Glutamatergic neuron (in vitro differentiated cells): ENCODE measurements around the gene CD93. TPM values are rescaled to one million over a fixed set of nuclear protein-coding genes. Genes with fewer than 3 reads are reported as not detected.

ENCODE experiments used
- DNase-seq: peaks from one replicate; pipeline ENCODE4 v3.0.0; 2022
- H3K27ac Mint-ChIP-seq: one replicate; pipeline ENCODE4 v1.8.0; 2020; ENCODE audit warnings: mild to moderate bottlenecking, mixed read lengths, inconsistent platforms; ENCODE audit not compliant: unreplicated experiment
- H3K27me3 Mint-ChIP-seq: one replicate; pipeline ENCODE4 v1.8.0; 2020; ENCODE audit warnings: mild to moderate bottlenecking, moderate library complexity, mixed read lengths, inconsistent platforms; ENCODE audit not compliant: unreplicated experiment
- H3K36me3 Mint-ChIP-seq: one replicate; pipeline ENCODE4 v1.8.0; 2020; ENCODE audit warnings: mild to moderate bottlenecking, mixed read lengths, inconsistent platforms; ENCODE audit not compliant: unreplicated experiment
- H3K4me1 Mint-ChIP-seq: one replicate; pipeline ENCODE4 v1.8.0; 2020; ENCODE audit warnings: mild to moderate bottlenecking, low read depth, mixed read lengths, inconsistent platforms; ENCODE audit not compliant: unreplicated experiment
- H3K4me3 Mint-ChIP-seq: one replicate; pipeline ENCODE4 v1.8.0; 2020; ENCODE audit warnings: mild to moderate bottlenecking, mixed read lengths, inconsistent platforms; ENCODE audit not compliant: unreplicated experiment
- H3K9me3 Mint-ChIP-seq: one replicate; pipeline ENCODE4 v1.8.0; 2020; ENCODE audit warnings: mild to moderate bottlenecking, moderate library complexity, mixed read lengths, inconsistent platforms; ENCODE audit not compliant: unreplicated experiment
- total RNA-seq: library from RNA; stranded (reverse); fragmentation: NEBNext Ultra II Directional; extraction: Animal tissue kit (Norgen Biotek cat#: 25700); gene quantifications from one replicate; pipeline ENCODE4 v1.2.1, GENCODE V29; 2021; ENCODE audit not compliant: unreplicated experiment
- TF ChIP-seq, protein P1 (sequence below): fragments of 200-600 bp; sonication (generic); IDR thresholded peaks from one replicate; pipeline ENCODE4 v1.5.0; 2021; ENCODE audit not compliant: partially characterized antibody, unreplicated experiment

Gene CD93
- total RNA-seq, 1 donor from 2014 or later, result not detected

DNA sequence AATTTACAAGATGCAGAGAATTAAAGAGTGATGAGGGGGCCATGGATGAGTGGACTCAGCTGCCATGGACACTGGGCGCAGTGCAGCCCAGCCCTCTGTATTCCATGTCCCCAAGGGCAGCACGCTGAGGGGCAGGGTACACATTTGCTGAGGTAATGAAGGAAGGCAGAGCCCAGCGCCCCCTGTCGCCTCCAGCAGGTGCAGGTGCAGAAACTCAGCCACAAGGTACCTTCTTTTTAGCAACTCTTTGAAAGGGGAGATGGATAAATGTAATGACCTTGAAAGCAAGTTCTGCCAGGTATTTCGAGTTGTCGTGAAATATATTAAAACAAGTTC is 7.1 kb downstream of the CD93 start:
- Mint-ChIP-seq H3K9me3 (no peaks in the 10 kb centered on the region), H3K27me3 (peaks cover 3% of the 10 kb centered on the region), H3K4me1 (peaks cover 21% of the 10 kb centered on the region), H3K36me3 (no peaks in the 10 kb centered on the region), H3K27ac (peak overlapping the region; percentile 96), H3K4me3 (peak overlapping the region; percentile 21)
- DNase-seq, result peak; percentile 79
- TF ChIP-seq, protein P1, sequence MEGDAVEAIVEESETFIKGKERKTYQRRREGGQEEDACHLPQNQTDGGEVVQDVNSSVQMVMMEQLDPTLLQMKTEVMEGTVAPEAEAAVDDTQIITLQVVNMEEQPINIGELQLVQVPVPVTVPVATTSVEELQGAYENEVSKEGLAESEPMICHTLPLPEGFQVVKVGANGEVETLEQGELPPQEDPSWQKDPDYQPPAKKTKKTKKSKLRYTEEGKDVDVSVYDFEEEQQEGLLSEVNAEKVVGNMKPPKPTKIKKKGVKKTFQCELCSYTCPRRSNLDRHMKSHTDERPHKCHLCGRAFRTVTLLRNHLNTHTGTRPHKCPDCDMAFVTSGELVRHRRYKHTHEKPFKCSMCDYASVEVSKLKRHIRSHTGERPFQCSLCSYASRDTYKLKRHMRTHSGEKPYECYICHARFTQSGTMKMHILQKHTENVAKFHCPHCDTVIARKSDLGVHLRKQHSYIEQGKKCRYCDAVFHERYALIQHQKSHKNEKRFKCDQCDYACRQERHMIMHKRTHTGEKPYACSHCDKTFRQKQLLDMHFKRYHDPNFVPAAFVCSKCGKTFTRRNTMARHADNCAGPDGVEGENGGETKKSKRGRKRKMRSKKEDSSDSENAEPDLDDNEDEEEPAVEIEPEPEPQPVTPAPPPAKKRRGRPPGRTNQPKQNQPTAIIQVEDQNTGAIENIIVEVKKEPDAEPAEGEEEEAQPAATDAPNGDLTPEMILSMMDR, result peak; percentile 60

DNA sequence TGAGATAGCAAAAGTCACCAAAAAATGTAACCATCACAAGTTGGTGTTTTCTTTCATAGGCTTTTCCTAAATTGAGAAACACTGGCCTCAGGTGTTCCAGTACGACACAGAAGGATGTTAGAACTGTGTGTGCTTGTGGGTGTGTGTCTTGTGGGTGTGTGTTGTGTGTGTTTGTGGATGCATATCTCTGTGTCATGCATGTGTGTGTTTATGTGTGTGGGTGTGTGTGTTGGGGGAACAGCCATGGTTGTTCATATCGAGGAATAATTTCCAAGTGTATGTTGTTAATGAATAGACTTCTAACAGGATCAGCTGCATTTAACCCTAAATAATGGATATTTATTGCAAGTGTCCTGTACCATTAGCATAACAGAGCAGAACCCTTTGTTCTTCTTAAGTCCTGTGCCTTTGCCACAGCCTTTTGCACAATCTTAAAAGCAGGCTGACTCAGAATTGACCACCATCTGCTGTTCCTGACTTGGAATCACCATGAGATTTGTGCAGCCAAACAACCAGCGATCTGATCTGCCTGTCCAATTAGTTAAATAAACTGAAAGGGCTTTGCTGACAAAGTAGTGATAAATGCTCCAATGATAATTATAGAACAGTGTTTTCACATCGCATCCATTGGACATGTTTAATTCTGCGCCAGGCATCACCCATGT is 7.6 kb downstream of the CD93 start:
- Mint-ChIP-seq H3K4me1 (peaks cover 21% of the 10 kb centered on the region), H3K27me3 (peaks cover 3% of the 10 kb centered on the region), H3K27ac (peak overlapping the region; percentile 96), H3K36me3 (no peaks in the 10 kb centered on the region), H3K9me3 (peaks cover 2% of the 10 kb centered on the region), H3K4me3 (peak overlapping the region; percentile 22)
- no peak for DNase-seq
- TF ChIP-seq, protein P1, result no peak

DNA sequence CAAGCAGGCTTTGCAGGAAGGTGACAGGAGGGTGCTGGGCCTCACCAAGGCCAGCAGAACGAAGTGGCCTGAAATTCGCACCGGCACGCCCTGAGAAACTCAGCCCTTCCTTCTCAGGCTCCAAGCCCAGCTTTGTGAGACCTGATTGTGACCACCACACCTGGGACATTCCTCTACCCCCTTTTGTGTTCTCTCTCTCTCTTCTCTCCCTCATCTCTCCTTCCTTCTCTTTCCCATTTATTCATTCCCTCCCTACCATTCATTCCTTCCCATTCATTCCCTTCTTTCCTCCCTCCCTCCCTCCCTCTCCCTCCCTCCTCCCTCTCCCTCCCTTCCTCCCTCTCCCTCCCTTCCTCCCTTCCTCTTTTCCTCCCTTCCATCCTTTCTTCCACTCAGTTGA is 8.8 kb downstream of the CD93 start:
- Mint-ChIP-seq H3K36me3 (no peaks in the 10 kb centered on the region), H3K4me3 (no peak overlapping the region), H3K4me1 (peaks cover 20% of the 10 kb centered on the region), H3K27me3 (peaks cover 3% of the 10 kb centered on the region), H3K9me3 (peaks cover 2% of the 10 kb centered on the region), H3K27ac (no peak overlapping the region)
- DNase-seq, result no peak
- TF ChIP-seq, protein P1, result no peak

DNA sequence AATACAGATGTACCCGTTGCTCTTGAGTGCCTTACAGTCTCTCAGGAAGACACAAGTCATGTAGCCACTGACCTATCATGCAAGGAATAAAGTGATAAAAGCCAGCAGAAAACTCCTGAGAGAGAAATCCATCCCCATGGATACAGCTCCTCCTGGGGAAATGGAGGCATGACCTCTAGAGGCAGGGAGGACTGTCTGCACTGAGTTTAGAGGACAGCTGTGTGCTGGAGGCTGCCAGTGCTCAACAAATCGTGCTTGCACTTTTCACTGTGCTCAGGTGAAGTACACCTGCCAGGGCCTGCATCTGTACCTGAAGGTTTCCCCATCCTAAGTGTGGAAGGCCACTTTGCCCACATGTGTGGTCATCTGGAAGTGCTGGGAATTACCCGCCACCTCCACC is 12.1 kb downstream of the CD93 start:
- Mint-ChIP-seq H3K4me3 (no peak overlapping the region), H3K27ac (no peak overlapping the region), H3K36me3 (no peaks in the 10 kb centered on the region), H3K27me3 (peaks cover 3% of the 10 kb centered on the region), H3K9me3 (peaks cover 2% of the 10 kb centered on the region), H3K4me1 (peaks cover 8% of the 10 kb centered on the region)
- no peak for DNase-seq
- TF ChIP-seq, protein P1, result no peak

DNA sequence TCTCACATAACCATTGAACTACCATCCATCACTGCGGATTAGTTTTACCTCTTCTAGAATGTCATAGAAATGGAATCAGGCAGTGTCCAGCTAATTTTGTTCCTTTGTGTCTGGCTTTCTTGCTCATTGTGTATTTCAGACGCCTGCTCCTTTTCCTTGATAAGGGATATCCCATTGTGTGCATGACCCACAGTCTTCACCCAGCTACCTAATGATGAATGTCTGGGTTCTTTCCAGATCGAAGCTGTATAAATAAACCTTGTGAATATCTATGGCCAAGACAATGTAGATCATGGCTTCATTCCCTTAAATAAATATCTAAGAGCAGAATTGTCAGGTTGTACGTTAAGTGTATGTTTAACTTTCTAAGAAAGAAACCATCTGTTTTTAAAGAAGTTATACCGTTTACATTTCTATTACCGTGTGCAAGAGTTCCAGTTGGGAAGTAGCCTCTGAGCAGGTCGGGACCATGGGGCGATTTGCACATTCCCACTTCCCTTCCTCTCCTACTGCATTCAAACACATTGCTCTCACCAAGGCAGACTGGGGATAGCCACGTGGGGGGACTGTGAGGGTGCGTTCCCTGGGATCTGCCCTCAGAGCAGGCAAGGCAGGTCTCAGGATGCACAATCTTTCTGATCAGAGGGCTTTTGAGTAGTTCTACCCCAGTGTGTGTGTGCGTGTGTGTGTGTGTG is 13.1 kb downstream of the CD93 start:
- no peak overlapping the region for H3K27ac Mint-ChIP-seq
- TF ChIP-seq, protein P1, result no peak
- H3K4me1 Mint-ChIP-seq, result no peaks in the 10 kb centered on the region
- peaks cover 3% of the 10 kb centered on the region for H3K27me3 Mint-ChIP-seq
- H3K9me3 Mint-ChIP-seq, result peaks cover 2% of the 10 kb centered on the region
- no peaks in the 10 kb centered on the region for H3K36me3 Mint-ChIP-seq
- H3K4me3 Mint-ChIP-seq, result no peak overlapping the region
- DNase-seq, result no peak
